ENCODE results near the gene LINC00305. TPM values are rescaled to one million over a fixed set of nuclear protein-coding genes. Genes with fewer than 3 reads are reported as not detected.
A peak's percentile ranks its signal among the peaks of the same experiment; 100 is the strongest.

LINC00305 gene
- polyA plus RNA-seq, 3 donors: not detected

GRCh38 chr18:64111950-64112349 lies 36.9 kb downstream of the LINC00305 start:
- no peak overlapping the region for H3K27ac ChIP-seq (ENCODE audit: low read depth in 1 of 2, low read length in 2 of 2)
- no peak for TF ChIP-seq CTCF (IDR thresholded peaks at IDR 0.05)
- 100% methylated on average over 2 of the region's 9 CpGs for WGBS (ENCODE audit: insufficient coverage)

GRCh38 chr18:64110692-64111480 lies 38.0 kb downstream of the LINC00305 start:
- H3K9me3 ChIP-seq (replicated peaks in 1 of 2; ENCODE audit: control insufficient read depth in 1 of 2, insufficient read depth in 1 of 2, low read length in 2 of 2): no peaks in the 10 kb centered on the region
- no peaks in the 10 kb centered on the region for H3K36me3 ChIP-seq (replicated peaks in 1 of 2; ENCODE audit: control insufficient read depth in 1 of 2, insufficient read depth in 2 of 2, low read length in 2 of 2)
- H4K20me1 ChIP-seq (ENCODE audit: insufficient read depth, low read length): no peaks in the 10 kb centered on the region
- no peak overlapping the region for H3K4me3 ChIP-seq (replicated peaks in 1 of 3; ENCODE audit: low read depth in 2 of 3, low read length in 3 of 3)
- H3K9ac ChIP-seq (ENCODE audit: insufficient read depth, low read length, poor library complexity, severe bottlenecking): no peak overlapping the region
- H3K79me2 ChIP-seq (ENCODE audit: insufficient read depth, low read length): no peaks in the 10 kb centered on the region
- H3K4me1 ChIP-seq (ENCODE audit: control insufficient read depth in 1 of 2, insufficient read depth in 2 of 2, low read length in 2 of 2): peaks cover 0 to 12% of the 10 kb centered on the region in 2 donors
- no peak for TF ChIP-seq CTCF (IDR thresholded peaks at IDR 0.05)
- peak in 1 of 3 donors; percentile 8 for DNase-seq
- Mint-ChIP-seq H3K4me3 (no peak overlapping the region), H3K9me3 (peaks cover 0 to 6% (median 3%) of the 10 kb centered on the region in 7 donors), H3K4me1 (peaks cover 7% of the 10 kb centered on the region), H3K27ac (no peak overlapping the region), H3K27me3 (ENCODE audit: low read depth in 3 of 3) (peaks cover 0 to 2% (median 0%) of the 10 kb centered on the region in 3 donors), H3K36me3 (no peaks in the 10 kb centered on the region)
- H3K4me2 ChIP-seq (replicated peaks; ENCODE audit: extremely low read depth, low read length, poor library complexity, severe bottlenecking): no peak overlapping the region
- no peak overlapping the region for H3K27ac ChIP-seq (ENCODE audit: low read depth in 1 of 2, low read length in 2 of 2)
- H3K27me3 ChIP-seq (ENCODE audit: control insufficient read depth in 2 of 2, insufficient read depth in 2 of 2, low read length in 2 of 2): no peaks in the 10 kb centered on the region
- no peak overlapping the region for H2AFZ ChIP-seq (ENCODE audit: insufficient read depth, low read depth, low read length, poor library complexity, severe bottlenecking)
- intact Hi-C loops (cut with micrococcal nuclease): no loop called here
- WGBS (ENCODE audit: insufficient coverage): 4% methylated on average over 4 of the region's 7 CpGs

More at GRCh38 chr18:64111950-64112349, 36.9 kb downstream of the LINC00305 start:
- Histone ChIP-seq H3K79me2 (ENCODE audit: insufficient read depth, low read length) (no peaks in the 10 kb centered on the region), H3K4me2 (replicated peaks; ENCODE audit: extremely low read depth, low read length, poor library complexity, severe bottlenecking) (no peak overlapping the region), H3K36me3 (replicated peaks in 1 of 2; ENCODE audit: control insufficient read depth in 1 of 2, insufficient read depth in 2 of 2, low read length in 2 of 2) (no peaks in the 10 kb centered on the region), H2AFZ (ENCODE audit: insufficient read depth, low read depth, low read length, poor library complexity, severe bottlenecking) (no peak overlapping the region), H3K4me3 (replicated peaks in 1 of 3; ENCODE audit: low read depth in 2 of 3, low read length in 3 of 3) (no peak overlapping the region), H3K27me3 (ENCODE audit: control insufficient read depth in 2 of 2, insufficient read depth in 2 of 2, low read length in 2 of 2) (no peaks in the 10 kb centered on the region), H3K9me3 (replicated peaks in 1 of 2; ENCODE audit: control insufficient read depth in 1 of 2, insufficient read depth in 1 of 2, low read length in 2 of 2) (no peaks in the 10 kb centered on the region), H3K9ac (ENCODE audit: insufficient read depth, low read length, poor library complexity, severe bottlenecking) (no peak overlapping the region), H3K4me1 (ENCODE audit: control insufficient read depth in 1 of 2, insufficient read depth in 2 of 2, low read length in 2 of 2) (peaks cover 0 to 12% of the 10 kb centered on the region in 2 donors), H4K20me1 (ENCODE audit: insufficient read depth, low read length) (no peaks in the 10 kb centered on the region)
- no peak overlapping the region for H3K4me3 Mint-ChIP-seq
- intact Hi-C loops (cut with micrococcal nuclease): no loop called here
- DNase-seq: no peak
- peaks cover 7% of the 10 kb centered on the region for H3K4me1 Mint-ChIP-seq
- H3K27me3 Mint-ChIP-seq (ENCODE audit: low read depth in 3 of 3): peaks cover 0 to 2% (median 0%) of the 10 kb centered on the region in 3 donors
- peaks cover 0 to 6% (median 3%) of the 10 kb centered on the region in 7 donors for H3K9me3 Mint-ChIP-seq
- no peak overlapping the region for H3K27ac Mint-ChIP-seq
- no peaks in the 10 kb centered on the region for H3K36me3 Mint-ChIP-seq
